NOMO-1 treated with dmso at 0.1 percent for 144 hours (cell line): ENCODE results near the gene SIRPG.
"Not testable (repeated sequence)": the region's sequence is repeated elsewhere in the genome, so short reads cannot be mapped to it uniquely, and the experiment has no call there.

Experiments used
- DNase-seq: peaks from one replicate; lab custom pipeline; 2025; ENCODE audit not compliant: unreplicated experiment; lab: John Stamatoyannopoulos, UW

Gene SIRPG

GRCh38 chr20:1672728-1673127, 15.1 kb upstream of the SIRPG start:
- no peak for DNase-seq

- DNase-seq, result no peak
These were observed 14.5 kb upstream of the SIRPG start for GRCh38 chr20:1671891-1672669.

GRCh38 chr20:1669304-1669703, 11.7 kb upstream of the SIRPG start:
- no peak for DNase-seq

- no peak for DNase-seq
These were observed 10.0 kb upstream of the SIRPG start for GRCh38 chr20:1667502-1668085.

- DNase-seq, result no peak
These were observed 9.2 kb upstream of the SIRPG start for GRCh38 chr20:1666802-1667201.

GRCh38 chr20:1665345-1665744, 7.8 kb upstream of the SIRPG start:
- DNase-seq, result no peak

GRCh38 chr20:1664911-1665310, 7.3 kb upstream of the SIRPG start:
- no peak for DNase-seq

GRCh38 chr20:1663917-1664316, 6.3 kb upstream of the SIRPG start:
- DNase-seq, result peak; percentile 27

GRCh38 chr20:1661542-1662299, 4.1 kb upstream of the SIRPG start:
- DNase-seq, result no peak

GRCh38 chr20:1660246-1660645, 2.7 kb upstream of the SIRPG start:
- no peak for DNase-seq

- no peak for DNase-seq
These were observed 735 bp downstream of the SIRPG start for GRCh38 chr20:1656844-1657243.

- DNase-seq, result no peak
These were observed 2.6 kb downstream of the SIRPG start for GRCh38 chr20:1654996-1655395.

GRCh38 chr20:1652960-1653359, 4.6 kb downstream of the SIRPG start:
- DNase-seq, result no peak

GRCh38 chr20:1652104-1652503, 5.5 kb downstream of the SIRPG start:
- DNase-seq, result no peak

- DNase-seq, result no peak
These were observed 6.1 kb downstream of the SIRPG start for GRCh38 chr20:1651268-1652058.

- DNase-seq, result no peak
These were observed 9.5 kb downstream of the SIRPG start for GRCh38 chr20:1648101-1648500.

GRCh38 chr20:1646975-1647431, 10.6 kb downstream of the SIRPG start:
- DNase-seq, result no peak

GRCh38 chr20:1644101-1644962, 13.2 kb downstream of the SIRPG start:
- DNase-seq, result no peak

- not testable (repeated sequence) for DNase-seq
These were observed 18.9 kb downstream of the SIRPG start for GRCh38 chr20:1638643-1639042.

GRCh38 chr20:1637755-1638154, 19.8 kb downstream of the SIRPG start:
- DNase-seq, result no peak
